Measurements from ENCODE around the gene CCNG1. TPM values are rescaled to one million over a fixed set of nuclear protein-coding genes. Genes with fewer than 3 reads are reported as not detected.
"Not testable (repeated sequence)": the region's sequence is repeated elsewhere in the genome, so short reads cannot be mapped to it uniquely, and the experiment has no call there.

Gene CCNG1
- total RNA-seq, 2 donors from 2014 or later = 58.8 to 90.1 TPM

GRCh38 chr5:163445345-163445744 is 8.0 kb downstream of the CCNG1 start:
- Histone ChIP-seq H3K27ac (no peak overlapping the region), H3K27me3 (no peaks in the 10 kb centered on the region), H3K4me1 (peaks cover 0 to under 1% of the 10 kb centered on the region in 2 donors), H3K4me3 (no peak overlapping the region), H3K36me3 (peaks cover 62% of the 10 kb centered on the region), H3K9me3 (no peaks in the 10 kb centered on the region)
- TF ChIP-seq CTCF (IDR thresholded peaks at IDR 0.05) = no peak
- DNase-seq (ENCODE audit: low spot score) = no peak

- Histone ChIP-seq H3K36me3 (peaks cover 62% of the 10 kb centered on the region), H3K4me3 (no peak overlapping the region)
These were observed 9.8 kb downstream of the CCNG1 start for GRCh38 chr5:163447191-163447590.

GRCh38 chr5:163447875-163448274 is 10.5 kb downstream of the CCNG1 start:
- H3K4me1 ChIP-seq = no peaks in the 10 kb centered on the region
- no peaks in the 10 kb centered on the region for H3K27me3 ChIP-seq
- no peaks in the 10 kb centered on the region for H3K9me3 ChIP-seq
- peaks cover 57% of the 10 kb centered on the region for H3K36me3 ChIP-seq
- H3K4me3 ChIP-seq = no peak overlapping the region
- no peak for DNase-seq (ENCODE audit: low spot score)
- no peak for TF ChIP-seq CTCF (IDR thresholded peaks at IDR 0.05)
- H3K27ac ChIP-seq = no peak overlapping the region

More at GRCh38 chr5:163447191-163447590, 9.8 kb downstream of the CCNG1 start:
- Histone ChIP-seq H3K9me3 (no peaks in the 10 kb centered on the region), H3K27ac (no peak overlapping the region), H3K4me1 (no peaks in the 10 kb centered on the region), H3K27me3 (no peaks in the 10 kb centered on the region)
- no peak for DNase-seq (ENCODE audit: low spot score)
- no peak for TF ChIP-seq CTCF (IDR thresholded peaks at IDR 0.05)

- H3K4me3 ChIP-seq = no peak overlapping the region
- no peak overlapping the region for H3K27ac ChIP-seq
- TF ChIP-seq CTCF (IDR thresholded peaks at IDR 0.05) = no peak
- DNase-seq (ENCODE audit: low spot score) = no peak
- H3K27me3 ChIP-seq = no peaks in the 10 kb centered on the region
- no peaks in the 10 kb centered on the region for H3K4me1 ChIP-seq
- H3K9me3 ChIP-seq = no peaks in the 10 kb centered on the region
- H3K36me3 ChIP-seq = peaks cover 52% of the 10 kb centered on the region
These were observed 11.1 kb downstream of the CCNG1 start for GRCh38 chr5:163448491-163448890.

- no peaks in the 10 kb centered on the region for H3K9me3 ChIP-seq
- H3K4me1 ChIP-seq = no peaks in the 10 kb centered on the region
- H3K27ac ChIP-seq = no peak overlapping the region
- H3K27me3 ChIP-seq = no peaks in the 10 kb centered on the region
- TF ChIP-seq CTCF (IDR thresholded peaks at IDR 0.05) = no peak
- no peak for DNase-seq (ENCODE audit: low spot score)
- peaks cover 45% of the 10 kb centered on the region for H3K36me3 ChIP-seq
- no peak overlapping the region for H3K4me3 ChIP-seq
These were observed 14.1 kb downstream of the CCNG1 start for GRCh38 chr5:163451489-163451888.

- H3K27me3 ChIP-seq = no peaks in the 10 kb centered on the region
- DNase-seq (ENCODE audit: low spot score) = no peak
- H3K4me1 ChIP-seq = peaks cover 0 to 8% of the 10 kb centered on the region in 2 donors
- no peak for TF ChIP-seq CTCF (IDR thresholded peaks at IDR 0.05)
- H3K36me3 ChIP-seq = peaks cover 29% of the 10 kb centered on the region
- no peaks in the 10 kb centered on the region for H3K9me3 ChIP-seq
- H3K4me3 ChIP-seq = no peak overlapping the region
- no peak overlapping the region for H3K27ac ChIP-seq
These were observed 16.3 kb downstream of the CCNG1 start for GRCh38 chr5:163453705-163454104.

- not testable (repeated sequence) for H3K9me3 ChIP-seq; H3K27me3 ChIP-seq; H3K4me3 ChIP-seq; H3K27ac ChIP-seq; DNase-seq (ENCODE audit: low spot score)
- peaks cover 0 to 18% of the 10 kb centered on the region in 2 donors for H3K4me1 ChIP-seq
- peaks cover 29% of the 10 kb centered on the region for H3K36me3 ChIP-seq
These were observed 18.0 kb downstream of the CCNG1 start for GRCh38 chr5:163455406-163455805.

Measured in right atrium auricular region (tissue), 2 donors.